ENCODE measurements around the gene LYG2.
"Not testable (repeated sequence)": the region's sequence is repeated elsewhere in the genome, so short reads cannot be mapped to it uniquely, and the experiment has no call there.

The LYG2 gene

GRCh38 chr2:99216096-99216495, 39.4 kb downstream of the LYG2 start:
- no peak for TF ChIP-seq FOXM1 (IDR thresholded peaks at IDR 0.05; ENCODE audit: borderline replicate concordance)
- TF ChIP-seq HDGF (IDR thresholded peaks at IDR 0.05; ENCODE audit: borderline replicate concordance): no peak
- TF ChIP-seq ZNF384 (IDR thresholded peaks at IDR 0.05): no peak
- DNase-seq (ENCODE audit: extremely low spot score): no peak
- POLR2A ChIA-PET: no interaction called here
- CTCF ChIA-PET: interaction anchor here (1.4 kb wide), 1 partner anchor 9 kb away, joined by 3 read pairs; no protein-coding TSS in a partner anchor

- TF ChIP-seq TARDBP (IDR thresholded peaks at IDR 0.05) (no peak), LEF1 (IDR thresholded peaks at IDR 0.05; ENCODE audit: borderline replicate concordance) (no peak), HDGF (IDR thresholded peaks at IDR 0.05; ENCODE audit: borderline replicate concordance) (no peak), L3MBTL2 (conservative IDR thresholded peaks at IDR 0.05) (no peak), SUZ12 (IDR thresholded peaks at IDR 0.05) (no peak), SP1 (IDR thresholded peaks at IDR 0.05) (no peak), FOXK2 (IDR thresholded peaks at IDR 0.05) (no peak), ELF4 (IDR thresholded peaks at IDR 0.05) (no peak), ZNF384 (IDR thresholded peaks at IDR 0.05) (no peak), CTBP1 (IDR thresholded peaks at IDR 0.05; ENCODE audit: borderline replicate concordance) (no peak), FOXA1 (IDR thresholded peaks at IDR 0.05) (no peak), ARNT (IDR thresholded peaks at IDR 0.05) (no peak)
- TF ChIP-seq, protein P1, sequence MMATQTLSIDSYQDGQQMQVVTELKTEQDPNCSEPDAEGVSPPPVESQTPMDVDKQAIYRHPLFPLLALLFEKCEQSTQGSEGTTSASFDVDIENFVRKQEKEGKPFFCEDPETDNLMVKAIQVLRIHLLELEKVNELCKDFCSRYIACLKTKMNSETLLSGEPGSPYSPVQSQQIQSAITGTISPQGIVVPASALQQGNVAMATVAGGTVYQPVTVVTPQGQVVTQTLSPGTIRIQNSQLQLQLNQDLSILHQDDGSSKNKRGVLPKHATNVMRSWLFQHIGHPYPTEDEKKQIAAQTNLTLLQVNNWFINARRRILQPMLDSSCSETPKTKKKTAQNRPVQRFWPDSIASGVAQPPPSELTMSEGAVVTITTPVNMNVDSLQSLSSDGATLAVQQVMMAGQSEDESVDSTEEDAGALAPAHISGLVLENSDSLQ (IDR thresholded peaks at IDR 0.05): no peak
- POLR2A ChIA-PET: no interaction called here
- DNase-seq (ENCODE audit: extremely low spot score): no peak
- CTCF ChIA-PET: no interaction called here
Measured at GRCh38 chr2:99205491-99205890, 50.0 kb downstream of the LYG2 start.

GRCh38 chr2:99201959-99202678, 53.3 kb downstream of the LYG2 start:
- CTCF ChIA-PET: interaction anchor here (0.6 to 1.1 kb wide), 2 partner anchors 10 to 235 kb away, joined by 3 to 4 read pairs; no protein-coding TSS in a partner anchor
- DNase-seq (ENCODE audit: extremely low spot score): no peak
- TF ChIP-seq BHLHE40 (IDR thresholded peaks at IDR 0.05; ENCODE audit: borderline replicate concordance) (no peak), HDGF (IDR thresholded peaks at IDR 0.05; ENCODE audit: borderline replicate concordance) (no peak), FOXK2 (IDR thresholded peaks at IDR 0.05) (no peak), FOXM1 (IDR thresholded peaks at IDR 0.05; ENCODE audit: borderline replicate concordance) (no peak), ZNF384 (IDR thresholded peaks at IDR 0.05) (no peak), ELF4 (IDR thresholded peaks at IDR 0.05) (no peak), NFRKB (IDR thresholded peaks at IDR 0.05) (no peak), LEF1 (IDR thresholded peaks at IDR 0.05; ENCODE audit: borderline replicate concordance) (no peak)
- TF ChIP-seq, protein P1 (IDR thresholded peaks at IDR 0.05): no peak
- POLR2A ChIA-PET: no interaction called here

DNA sequence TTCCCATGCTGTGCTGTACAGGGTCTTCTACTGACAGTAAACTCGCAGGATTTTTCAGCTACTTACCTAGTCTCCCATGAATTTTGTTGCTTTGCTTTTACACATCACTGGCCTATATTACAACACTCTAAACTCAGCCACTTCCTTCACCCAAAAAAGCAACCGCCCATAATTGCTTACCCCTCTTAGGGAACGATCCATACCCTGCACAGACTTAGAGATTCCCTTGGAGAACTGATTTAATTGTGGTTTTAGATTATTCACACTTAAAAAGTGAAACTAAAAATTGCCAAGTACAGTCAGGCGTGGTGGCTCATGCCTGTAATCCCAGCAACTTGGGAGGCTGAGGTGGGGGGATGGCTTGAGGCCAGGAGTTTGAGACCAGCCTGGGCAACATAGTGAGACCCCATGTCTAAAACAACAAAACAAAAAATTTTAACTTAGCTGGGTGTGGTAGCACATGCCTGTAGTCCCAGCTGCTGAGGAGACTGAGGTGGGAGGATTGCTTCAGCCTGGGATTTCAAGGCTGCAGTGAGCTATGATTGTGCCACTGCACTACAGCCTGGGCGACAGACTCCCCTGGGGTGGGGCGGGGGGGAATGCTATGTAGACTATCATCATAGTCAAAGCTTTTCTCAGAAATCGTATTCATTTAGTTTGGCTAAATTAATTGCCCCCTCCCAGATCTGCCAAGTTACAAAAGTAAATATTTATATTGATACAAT, 55.2 kb downstream of the LYG2 start:
- TF ChIP-seq LEF1 (IDR thresholded peaks at IDR 0.05; ENCODE audit: borderline replicate concordance): no peak
- TF ChIP-seq ZNF384 (IDR thresholded peaks at IDR 0.05): no peak
- TF ChIP-seq FOXM1 (IDR thresholded peaks at IDR 0.05; ENCODE audit: borderline replicate concordance): no peak
- no peak for TF ChIP-seq TARDBP (IDR thresholded peaks at IDR 0.05)
- TF ChIP-seq FOXA1 (IDR thresholded peaks at IDR 0.05): no peak
- TF ChIP-seq, protein P1 (IDR thresholded peaks at IDR 0.05): no peak
- TF ChIP-seq SP1 (IDR thresholded peaks at IDR 0.05): no peak
- no peak for TF ChIP-seq HDGF (IDR thresholded peaks at IDR 0.05; ENCODE audit: borderline replicate concordance)
- ChIA-PET POLR2A (no interaction called here), CTCF (no interaction called here)
- DNase-seq (ENCODE audit: extremely low spot score): no peak

GRCh38 chr2:99198103-99198841, 57.2 kb downstream of the LYG2 start:
- POLR2A ChIA-PET: interaction anchor here (0.7 kb wide), 1 partner anchor 17 kb away, joined by 3 read pairs; the partner anchor contains the start of genes MITD1 and MRPL30
- CTCF ChIA-PET: no interaction called here
- no peak for DNase-seq (ENCODE audit: extremely low spot score)
- TF ChIP-seq ELF4 (IDR thresholded peaks at IDR 0.05) (no peak), BHLHE40 (IDR thresholded peaks at IDR 0.05; ENCODE audit: borderline replicate concordance) (no peak), SUZ12 (IDR thresholded peaks at IDR 0.05) (no peak), CTBP1 (IDR thresholded peaks at IDR 0.05; ENCODE audit: borderline replicate concordance) (no peak), FOXM1 (IDR thresholded peaks at IDR 0.05; ENCODE audit: borderline replicate concordance) (no peak), ARNT (IDR thresholded peaks at IDR 0.05) (no peak), LEF1 (IDR thresholded peaks at IDR 0.05; ENCODE audit: borderline replicate concordance) (no peak)
- TF ChIP-seq, protein P1 (IDR thresholded peaks at IDR 0.05): no peak

- POLR2A ChIA-PET; CTCF ChIA-PET; DNase-seq (ENCODE audit: extremely low spot score): not testable (repeated sequence)
Measured at GRCh38 chr2:99192364-99192763, 63.1 kb downstream of the LYG2 start.

Data from HEK293T (cell line).